Liver (tissue), 3 donors: ENCODE results near the gene LCMT1.

Experiments
- SP1 ChIP-seq: IDR thresholded peaks from 2 replicates; pipeline ENCODE4 v1.6.1; 2018; ENCODE audit warnings: antibody characterized with exemption, mild to moderate bottlenecking
- TF ChIP-seq, protein P1 (sequence below): fragments of 150-350 bp; IDR thresholded peaks from 2 replicates; pipeline ENCODE4 v1.5.1; 2017; ENCODE audit warnings: improper control_type of control experiment, low read depth, low read length; ENCODE audit not compliant: missing input control
- donor health status: healthy.
- donor health status: healthy.

GRCh38 chr16:25174285-25174684 lies 62.7 kb downstream of the LCMT1 start:
- TF ChIP-seq, protein P1, sequence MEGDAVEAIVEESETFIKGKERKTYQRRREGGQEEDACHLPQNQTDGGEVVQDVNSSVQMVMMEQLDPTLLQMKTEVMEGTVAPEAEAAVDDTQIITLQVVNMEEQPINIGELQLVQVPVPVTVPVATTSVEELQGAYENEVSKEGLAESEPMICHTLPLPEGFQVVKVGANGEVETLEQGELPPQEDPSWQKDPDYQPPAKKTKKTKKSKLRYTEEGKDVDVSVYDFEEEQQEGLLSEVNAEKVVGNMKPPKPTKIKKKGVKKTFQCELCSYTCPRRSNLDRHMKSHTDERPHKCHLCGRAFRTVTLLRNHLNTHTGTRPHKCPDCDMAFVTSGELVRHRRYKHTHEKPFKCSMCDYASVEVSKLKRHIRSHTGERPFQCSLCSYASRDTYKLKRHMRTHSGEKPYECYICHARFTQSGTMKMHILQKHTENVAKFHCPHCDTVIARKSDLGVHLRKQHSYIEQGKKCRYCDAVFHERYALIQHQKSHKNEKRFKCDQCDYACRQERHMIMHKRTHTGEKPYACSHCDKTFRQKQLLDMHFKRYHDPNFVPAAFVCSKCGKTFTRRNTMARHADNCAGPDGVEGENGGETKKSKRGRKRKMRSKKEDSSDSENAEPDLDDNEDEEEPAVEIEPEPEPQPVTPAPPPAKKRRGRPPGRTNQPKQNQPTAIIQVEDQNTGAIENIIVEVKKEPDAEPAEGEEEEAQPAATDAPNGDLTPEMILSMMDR = no peak
- TF ChIP-seq SP1 = no peak
